Measurements from ENCODE around the gene KCND1.
A peak's percentile ranks its signal among the peaks of the same experiment; 100 is the strongest.

KCND1 gene

DNA sequence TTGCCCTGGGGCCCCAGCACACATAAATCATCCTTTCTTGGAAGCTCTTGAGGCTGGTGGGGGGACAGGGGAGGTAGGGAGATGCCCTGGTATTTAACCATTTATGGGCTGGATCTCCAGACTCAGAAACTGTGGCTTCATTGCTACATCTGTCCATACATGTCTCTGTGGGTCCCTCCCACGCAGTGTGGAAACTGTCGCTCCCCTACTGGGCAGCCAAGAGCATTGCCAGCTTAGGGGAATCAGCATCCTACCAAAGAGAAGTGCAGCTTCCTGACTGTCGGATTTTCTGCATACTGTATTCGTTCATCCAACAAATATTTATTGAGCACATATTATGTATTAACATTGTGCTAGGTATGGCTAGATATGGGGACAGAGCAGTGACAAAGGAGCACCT, 26.7 kb upstream of the KCND1 start:
- H4K12ac ChIP-seq (ENCODE audit: low read depth, low read length): no peak overlapping the region
- H3K23ac ChIP-seq (ENCODE audit: low read length): no peak overlapping the region
- H3K27me3 ChIP-seq (ENCODE audit: insufficient read depth, low read length): no peaks in the 10 kb centered on the region
- H3K4ac ChIP-seq (ENCODE audit: low read depth, low read length): no peak overlapping the region
- no peak overlapping the region for H3K18ac ChIP-seq (ENCODE audit: low read length)
- H2AK5ac ChIP-seq (ENCODE audit: low read length): no peak overlapping the region
- H3K9ac ChIP-seq (ENCODE audit: low read length): no peak overlapping the region
- peaks cover 2% of the 10 kb centered on the region for H3K79me2 ChIP-seq (ENCODE audit: control insufficient read depth, insufficient read depth, low read length, poor library complexity)
- H3K4me1 ChIP-seq (ENCODE audit: control insufficient read depth in 1 of 2, insufficient read depth in 2 of 2, low read length in 2 of 2): peaks cover 0 to 2% of the 10 kb centered on the region in 2 experiments
- peaks cover 18 to 20% of the 10 kb centered on the region in 2 experiments for H3K36me3 ChIP-seq (ENCODE audit: control insufficient read depth in 1 of 2, insufficient read depth in 2 of 2, low read length in 2 of 2)
- no peak overlapping the region for H3K4me2 ChIP-seq (ENCODE audit: low read length)
- no peak overlapping the region for H3K4me3 ChIP-seq (ENCODE audit: low read depth, low read length)
- no peak overlapping the region for H2BK12ac ChIP-seq (ENCODE audit: low read length)
- no peak overlapping the region for H4K8ac ChIP-seq (ENCODE audit: low read depth, low read length)
- H2AFZ ChIP-seq (ENCODE audit: insufficient read depth, low read length, poor library complexity): no peak overlapping the region
- H4K91ac ChIP-seq (ENCODE audit: low read depth, low read length): no peak overlapping the region
- no peak for DNase-seq
- WGBS (ENCODE audit: extremely low coverage, insufficient coverage, insufficient read length): no CpG with 5 or more reads among the region's 4 CpGs
- H3K27ac ChIP-seq (ENCODE audit: low read depth, low read length): no peak overlapping the region
- H3K79me1 ChIP-seq (ENCODE audit: low read length): peaks cover 6% of the 10 kb centered on the region
- no peaks in the 10 kb centered on the region for H3K9me3 ChIP-seq (ENCODE audit: insufficient read depth, low read depth, low read length)
- no peak overlapping the region for H2BK5ac ChIP-seq (ENCODE audit: low read depth, low read length, poor library complexity)
- no peak overlapping the region for H2BK120ac ChIP-seq (ENCODE audit: insufficient read depth, low read length, poor library complexity)
- no peak overlapping the region for H3K14ac ChIP-seq (ENCODE audit: low read length)

DNA sequence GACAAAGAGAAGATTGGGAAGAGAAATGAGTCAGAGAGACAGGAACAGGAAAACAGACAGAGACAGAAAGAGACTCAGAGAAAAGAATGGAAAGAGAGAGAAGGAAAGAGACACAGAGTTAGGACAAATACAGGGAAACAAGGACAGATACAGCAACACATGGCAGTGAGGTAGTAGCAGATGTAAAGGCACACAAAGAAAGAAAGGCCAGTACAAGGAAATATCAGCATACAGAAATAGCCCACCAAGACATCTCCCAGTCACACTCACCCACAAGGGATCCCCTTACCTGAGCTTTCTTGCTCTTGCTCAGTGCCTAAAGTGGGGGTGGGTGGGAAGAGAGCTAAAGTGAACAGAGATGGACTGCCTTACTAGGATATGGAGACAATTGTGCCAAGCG, 26.2 kb upstream of the KCND1 start:
- Histone ChIP-seq H2BK120ac (ENCODE audit: insufficient read depth, low read length, poor library complexity) (no peak overlapping the region), H2BK5ac (ENCODE audit: low read depth, low read length, poor library complexity) (no peak overlapping the region), H3K36me3 (ENCODE audit: control insufficient read depth in 1 of 2, insufficient read depth in 2 of 2, low read length in 2 of 2) (peaks cover 23% of the 10 kb centered on the region in 2 experiments), H3K14ac (ENCODE audit: low read length) (no peak overlapping the region), H3K79me2 (ENCODE audit: control insufficient read depth, insufficient read depth, low read length, poor library complexity) (peaks cover 2% of the 10 kb centered on the region), H2BK12ac (ENCODE audit: low read length) (no peak overlapping the region), H3K4ac (ENCODE audit: low read depth, low read length) (no peak overlapping the region), H3K18ac (ENCODE audit: low read length) (no peak overlapping the region), H3K27ac (ENCODE audit: low read depth, low read length) (no peak overlapping the region), H3K23ac (ENCODE audit: low read length) (no peak overlapping the region), H3K79me1 (ENCODE audit: low read length) (peaks cover 6% of the 10 kb centered on the region), H3K27me3 (ENCODE audit: insufficient read depth, low read length) (no peaks in the 10 kb centered on the region), H4K8ac (ENCODE audit: low read depth, low read length) (no peak overlapping the region), H3K9me3 (ENCODE audit: insufficient read depth, low read depth, low read length) (no peaks in the 10 kb centered on the region), H4K91ac (ENCODE audit: low read depth, low read length) (no peak overlapping the region), H3K4me2 (ENCODE audit: low read length) (no peak overlapping the region), H3K9ac (ENCODE audit: low read length) (no peak overlapping the region), H2AFZ (ENCODE audit: insufficient read depth, low read length, poor library complexity) (no peak overlapping the region), H3K4me3 (ENCODE audit: low read depth, low read length) (no peak overlapping the region), H2AK5ac (ENCODE audit: low read length) (no peak overlapping the region), H3K4me1 (ENCODE audit: control insufficient read depth in 1 of 2, insufficient read depth in 2 of 2, low read length in 2 of 2) (peaks cover 0 to 2% of the 10 kb centered on the region in 2 experiments), H4K12ac (ENCODE audit: low read depth, low read length) (no peak overlapping the region)
- DNase-seq: no peak
- no CpG with 5 or more reads among the region's 1 CpG for WGBS (ENCODE audit: extremely low coverage, insufficient coverage, insufficient read length)

DNA sequence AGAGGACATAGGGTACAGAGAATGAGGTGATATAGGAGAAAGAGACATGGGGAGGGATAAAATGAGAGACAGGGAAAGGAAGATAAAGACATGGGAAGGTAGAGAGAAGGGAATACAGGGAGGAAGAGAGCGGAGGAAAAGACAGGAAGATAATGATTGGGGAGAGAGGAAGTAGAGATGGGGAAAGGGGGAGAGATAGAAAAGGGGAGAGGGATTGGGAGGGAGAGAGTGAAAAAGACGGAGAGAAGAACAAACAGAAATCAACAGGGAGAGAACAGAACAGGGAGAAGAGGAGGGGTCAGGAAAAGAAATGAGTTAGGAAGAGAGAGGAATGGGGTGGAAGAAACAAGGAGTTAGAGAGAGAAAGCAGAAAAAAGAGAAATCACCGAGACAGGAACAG, 25.8 kb upstream of the KCND1 start:
- Histone ChIP-seq H3K27me3 (ENCODE audit: insufficient read depth, low read length) (no peaks in the 10 kb centered on the region), H3K4ac (ENCODE audit: low read depth, low read length) (no peak overlapping the region), H2BK12ac (ENCODE audit: low read length) (no peak overlapping the region), H3K23ac (ENCODE audit: low read length) (no peak overlapping the region), H2BK5ac (ENCODE audit: low read depth, low read length, poor library complexity) (no peak overlapping the region), H3K36me3 (ENCODE audit: control insufficient read depth in 1 of 2, insufficient read depth in 2 of 2, low read length in 2 of 2) (peaks cover 23% of the 10 kb centered on the region in 2 experiments), H3K4me1 (ENCODE audit: control insufficient read depth in 1 of 2, insufficient read depth in 2 of 2, low read length in 2 of 2) (peaks cover 0 to 2% of the 10 kb centered on the region in 2 experiments), H2BK120ac (ENCODE audit: insufficient read depth, low read length, poor library complexity) (no peak overlapping the region), H2AK5ac (ENCODE audit: low read length) (no peak overlapping the region), H2AFZ (ENCODE audit: insufficient read depth, low read length, poor library complexity) (no peak overlapping the region), H4K8ac (ENCODE audit: low read depth, low read length) (no peak overlapping the region), H3K79me1 (ENCODE audit: low read length) (peaks cover 6% of the 10 kb centered on the region), H3K9ac (ENCODE audit: low read length) (no peak overlapping the region), H3K9me3 (ENCODE audit: insufficient read depth, low read depth, low read length) (no peaks in the 10 kb centered on the region), H3K27ac (ENCODE audit: low read depth, low read length) (no peak overlapping the region), H3K4me2 (ENCODE audit: low read length) (no peak overlapping the region), H4K91ac (ENCODE audit: low read depth, low read length) (no peak overlapping the region), H3K14ac (ENCODE audit: low read length) (no peak overlapping the region), H3K18ac (ENCODE audit: low read length) (no peak overlapping the region), H3K4me3 (ENCODE audit: low read depth, low read length) (no peak overlapping the region), H4K12ac (ENCODE audit: low read depth, low read length) (no peak overlapping the region), H3K79me2 (ENCODE audit: control insufficient read depth, insufficient read depth, low read length, poor library complexity) (peaks cover 2% of the 10 kb centered on the region)
- no peak for DNase-seq
- WGBS (ENCODE audit: extremely low coverage, insufficient coverage, insufficient read length): 100% methylated on average over 2 of the region's 3 CpGs

DNA sequence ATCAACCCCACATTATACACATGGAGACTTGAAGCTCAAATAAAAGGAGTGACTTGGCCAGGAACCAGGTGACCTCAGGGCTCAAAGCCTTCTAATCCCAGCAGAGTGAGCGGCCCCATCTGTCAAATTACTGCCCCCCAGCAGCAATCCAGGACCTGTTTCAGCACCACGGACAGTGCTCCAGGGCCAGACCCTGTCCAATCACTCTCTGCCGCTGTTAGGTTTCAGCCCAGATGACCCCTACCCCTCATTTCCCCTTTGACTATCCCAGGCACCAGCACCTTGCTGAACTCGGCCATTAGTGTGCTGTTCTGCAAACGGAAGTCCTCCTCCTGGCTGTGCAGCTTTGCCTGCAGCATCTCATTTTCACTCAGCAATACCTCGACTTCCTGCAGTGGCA, 25.3 kb upstream of the KCND1 start:
- no peak overlapping the region for H2BK12ac ChIP-seq (ENCODE audit: low read length)
- H3K4me1 ChIP-seq (ENCODE audit: control insufficient read depth in 1 of 2, insufficient read depth in 2 of 2, low read length in 2 of 2): peaks cover 0 to 2% of the 10 kb centered on the region in 2 experiments
- H3K4me2 ChIP-seq (ENCODE audit: low read length): no peak overlapping the region
- H3K18ac ChIP-seq (ENCODE audit: low read length): no peak overlapping the region
- H2AFZ ChIP-seq (ENCODE audit: insufficient read depth, low read length, poor library complexity): no peak overlapping the region
- H3K9ac ChIP-seq (ENCODE audit: low read length): no peak overlapping the region
- H3K23ac ChIP-seq (ENCODE audit: low read length): no peak overlapping the region
- peaks cover 23% of the 10 kb centered on the region in 2 experiments for H3K36me3 ChIP-seq (ENCODE audit: control insufficient read depth in 1 of 2, insufficient read depth in 2 of 2, low read length in 2 of 2)
- peaks cover 2% of the 10 kb centered on the region for H3K79me2 ChIP-seq (ENCODE audit: control insufficient read depth, insufficient read depth, low read length, poor library complexity)
- no peak overlapping the region for H4K91ac ChIP-seq (ENCODE audit: low read depth, low read length)
- no CpG with 5 or more reads among the region's 6 CpGs for WGBS (ENCODE audit: extremely low coverage, insufficient coverage, insufficient read length)
- H2AK5ac ChIP-seq (ENCODE audit: low read length): no peak overlapping the region
- no peak overlapping the region for H2BK5ac ChIP-seq (ENCODE audit: low read depth, low read length, poor library complexity)
- no peaks in the 10 kb centered on the region for H3K27me3 ChIP-seq (ENCODE audit: insufficient read depth, low read length)
- peak overlapping the region; percentile 9 for H4K12ac ChIP-seq (ENCODE audit: low read depth, low read length)
- H2BK120ac ChIP-seq (ENCODE audit: insufficient read depth, low read length, poor library complexity): no peak overlapping the region
- H3K79me1 ChIP-seq (ENCODE audit: low read length): peaks cover 4% of the 10 kb centered on the region
- no peak overlapping the region for H3K4ac ChIP-seq (ENCODE audit: low read depth, low read length)
- H3K14ac ChIP-seq (ENCODE audit: low read length): no peak overlapping the region
- H3K4me3 ChIP-seq (ENCODE audit: low read depth, low read length): no peak overlapping the region
- no peak for DNase-seq
- no peak overlapping the region for H3K27ac ChIP-seq (ENCODE audit: low read depth, low read length)
- H4K8ac ChIP-seq (ENCODE audit: low read depth, low read length): no peak overlapping the region
- H3K9me3 ChIP-seq (ENCODE audit: insufficient read depth, low read depth, low read length): no peaks in the 10 kb centered on the region

All from trophoblast cell (in vitro differentiated cells and primary cell).